HG02642 (cell line): Measurements from ENCODE around the gene POLD4.
A peak's percentile ranks its signal among the peaks of the same experiment; 100 is the strongest.

ENCODE experiments used
- ATAC-seq: cut with Tn5 transposase; IDR thresholded peaks from one replicate; pipeline ENCODE4 v1.9.1; 2021; ENCODE audit warnings: mild to moderate bottlenecking; ENCODE audit not compliant: unreplicated experiment, poor library complexity

POLD4 gene

GRCh38 chr11:67304511-67305113 is 48.7 kb downstream of the POLD4 start:
- ATAC-seq: no peak

GRCh38 chr11:67303835-67304411 is 49.4 kb downstream of the POLD4 start:
- peak; percentile 8 for ATAC-seq

- ATAC-seq: peak; percentile 59
Measured at GRCh38 chr11:67303132-67303834, 50.1 kb downstream of the POLD4 start, which contains the start of gene SSH3. Gene SSH3 (plus strand): TSS chr11:67303530. CDS start chr11:67303626, 96 bp downstream.

GRCh38 chr11:67302571-67303131 is 50.7 kb downstream of the POLD4 start:
- ATAC-seq: no peak

- no peak for ATAC-seq
Measured at GRCh38 chr11:67301951-67302516, 51.3 kb downstream of the POLD4 start.

GRCh38 chr11:67301313-67301921 is 51.9 kb downstream of the POLD4 start:
- ATAC-seq: no peak
